Measurements from ENCODE around the gene NXPH3.

NXPH3 gene

DNA sequence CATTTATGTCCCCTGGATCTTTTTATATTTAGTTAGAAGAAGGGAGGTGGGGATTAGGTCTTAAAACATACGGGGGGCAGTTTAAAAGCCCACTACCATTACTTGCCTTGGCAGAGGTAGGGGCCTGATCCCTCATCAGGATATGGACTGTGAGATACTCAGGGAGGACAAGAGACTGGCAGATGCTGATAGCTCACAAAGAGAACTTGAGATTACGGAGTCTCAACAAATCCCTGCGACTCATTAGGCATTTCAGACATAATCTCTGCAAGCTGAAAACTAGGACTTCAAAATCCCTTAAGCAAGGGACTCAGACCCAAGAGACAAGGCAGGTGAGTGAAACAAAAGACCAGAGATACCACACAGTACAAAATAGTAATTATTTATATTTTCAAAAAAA lies 23.2 kb downstream of the NXPH3 start:
- Histone ChIP-seq H3K9me2 (replicated peaks; ENCODE audit: insufficient read depth, low read length) (no peaks in the 10 kb centered on the region), H3K36me3 (replicated peaks; ENCODE audit: insufficient read depth, low read length) (0 out of 2 replicates have a peak, but pooled peaks cover 4% of the 10 kb centered on the region), H3K4me2 (ENCODE audit: low read depth, low read length) (no peak overlapping the region), H3K79me2 (ENCODE audit: low read length) (no peaks in the 10 kb centered on the region), H3K9ac (ENCODE audit: low read length) (no peak overlapping the region), H3K27ac (ENCODE audit: low read length) (no peak overlapping the region), H4K20me1 (ENCODE audit: insufficient read depth, low read length) (no peaks in the 10 kb centered on the region), H3K9me3 (replicated peaks; ENCODE audit: insufficient read depth, low read length) (no peaks in the 10 kb centered on the region), H3K27me3 (replicated peaks; ENCODE audit: insufficient read depth, low read length) (no peaks in the 10 kb centered on the region), H3K4me3 (ENCODE audit: low read length) (no peak overlapping the region), H3F3A (ENCODE audit: insufficient read depth, low read length) (no peaks in the 10 kb centered on the region), H3K4me1 (ENCODE audit: low read length) (no peaks in the 10 kb centered on the region), H2AFZ (ENCODE audit: low read length) (no peak overlapping the region)
- TF ChIP-seq EZH2 (optimal IDR thresholded peaks at IDR 0.05; ENCODE audit: low read depth, low read length) (no peak), EZH2phosphoT487 (IDR thresholded peaks at IDR 0.05; ENCODE audit: low read length) (no peak)
- TF ChIP-seq, protein P1, sequence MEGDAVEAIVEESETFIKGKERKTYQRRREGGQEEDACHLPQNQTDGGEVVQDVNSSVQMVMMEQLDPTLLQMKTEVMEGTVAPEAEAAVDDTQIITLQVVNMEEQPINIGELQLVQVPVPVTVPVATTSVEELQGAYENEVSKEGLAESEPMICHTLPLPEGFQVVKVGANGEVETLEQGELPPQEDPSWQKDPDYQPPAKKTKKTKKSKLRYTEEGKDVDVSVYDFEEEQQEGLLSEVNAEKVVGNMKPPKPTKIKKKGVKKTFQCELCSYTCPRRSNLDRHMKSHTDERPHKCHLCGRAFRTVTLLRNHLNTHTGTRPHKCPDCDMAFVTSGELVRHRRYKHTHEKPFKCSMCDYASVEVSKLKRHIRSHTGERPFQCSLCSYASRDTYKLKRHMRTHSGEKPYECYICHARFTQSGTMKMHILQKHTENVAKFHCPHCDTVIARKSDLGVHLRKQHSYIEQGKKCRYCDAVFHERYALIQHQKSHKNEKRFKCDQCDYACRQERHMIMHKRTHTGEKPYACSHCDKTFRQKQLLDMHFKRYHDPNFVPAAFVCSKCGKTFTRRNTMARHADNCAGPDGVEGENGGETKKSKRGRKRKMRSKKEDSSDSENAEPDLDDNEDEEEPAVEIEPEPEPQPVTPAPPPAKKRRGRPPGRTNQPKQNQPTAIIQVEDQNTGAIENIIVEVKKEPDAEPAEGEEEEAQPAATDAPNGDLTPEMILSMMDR (IDR thresholded peaks at IDR 0.05; ENCODE audit: low read length), result no peak
- DNase-seq, result no peak

DNA sequence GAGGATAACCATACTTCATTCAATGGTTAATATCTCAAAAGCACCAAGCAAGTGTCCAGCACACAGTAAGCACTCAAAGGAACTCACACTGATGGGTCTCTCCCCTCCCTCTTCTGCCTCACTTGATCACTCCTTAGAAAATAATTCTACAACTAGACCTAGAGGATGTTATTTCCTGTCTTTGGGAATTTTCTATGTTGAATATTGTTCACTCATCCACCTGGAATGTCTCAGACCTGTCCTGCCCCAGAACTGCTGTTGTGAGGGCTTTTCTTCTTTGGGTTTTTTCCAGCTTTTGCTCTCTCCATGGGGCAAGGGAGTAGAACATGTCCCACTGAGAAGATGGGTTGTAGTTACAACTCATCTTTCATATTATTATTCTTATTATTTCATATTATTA lies 25.3 kb downstream of the NXPH3 start:
- Histone ChIP-seq H3K4me3 (ENCODE audit: low read length) (no peak overlapping the region), H2AFZ (ENCODE audit: low read length) (no peak overlapping the region), H3K9me2 (replicated peaks; ENCODE audit: insufficient read depth, low read length) (no peaks in the 10 kb centered on the region), H3K9me3 (replicated peaks; ENCODE audit: insufficient read depth, low read length) (no peaks in the 10 kb centered on the region), H3K79me2 (ENCODE audit: low read length) (no peaks in the 10 kb centered on the region), H3K4me1 (ENCODE audit: low read length) (no peaks in the 10 kb centered on the region), H3F3A (ENCODE audit: insufficient read depth, low read length) (no peaks in the 10 kb centered on the region), H3K27ac (ENCODE audit: low read length) (no peak overlapping the region), H3K9ac (ENCODE audit: low read length) (no peak overlapping the region), H3K4me2 (ENCODE audit: low read depth, low read length) (no peak overlapping the region), H3K36me3 (replicated peaks; ENCODE audit: insufficient read depth, low read length) (0 out of 2 replicates have a peak, but pooled peaks cover 4% of the 10 kb centered on the region), H3K27me3 (replicated peaks; ENCODE audit: insufficient read depth, low read length) (no peaks in the 10 kb centered on the region), H4K20me1 (ENCODE audit: insufficient read depth, low read length) (no peaks in the 10 kb centered on the region)
- TF ChIP-seq EZH2phosphoT487 (IDR thresholded peaks at IDR 0.05; ENCODE audit: low read length) (no peak), EZH2 (optimal IDR thresholded peaks at IDR 0.05; ENCODE audit: low read depth, low read length) (no peak)
- TF ChIP-seq, protein P1 (IDR thresholded peaks at IDR 0.05; ENCODE audit: low read length), result no peak
- DNase-seq, result no peak

DNA sequence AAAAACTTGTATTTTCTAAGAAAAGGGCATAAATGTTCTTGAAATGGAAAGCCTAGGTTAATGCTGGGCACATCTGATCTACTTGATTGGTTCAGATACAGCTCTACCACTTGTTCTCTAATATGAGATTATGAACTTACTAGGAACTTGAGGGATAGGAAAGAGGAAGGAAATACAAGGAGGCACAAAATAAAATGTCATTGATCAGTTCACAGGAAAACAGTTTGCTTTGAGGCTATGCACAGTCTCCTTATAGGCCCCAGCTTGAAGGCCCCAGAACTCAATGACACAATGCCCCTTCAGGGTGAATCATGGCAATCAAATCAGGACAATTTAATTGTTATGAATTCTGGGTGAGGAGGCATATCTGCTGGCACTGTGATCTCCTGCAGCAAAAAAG lies 27.1 kb downstream of the NXPH3 start:
- Histone ChIP-seq H3K4me3 (ENCODE audit: low read length) (no peak overlapping the region), H3K9me2 (replicated peaks; ENCODE audit: insufficient read depth, low read length) (no peaks in the 10 kb centered on the region), H3K9me3 (replicated peaks; ENCODE audit: insufficient read depth, low read length) (no peaks in the 10 kb centered on the region), H3K79me2 (ENCODE audit: low read length) (no peaks in the 10 kb centered on the region), H2AFZ (ENCODE audit: low read length) (no peak overlapping the region), H4K20me1 (ENCODE audit: insufficient read depth, low read length) (no peaks in the 10 kb centered on the region), H3K4me1 (ENCODE audit: low read length) (no peaks in the 10 kb centered on the region), H3F3A (ENCODE audit: insufficient read depth, low read length) (no peaks in the 10 kb centered on the region), H3K4me2 (ENCODE audit: low read depth, low read length) (no peak overlapping the region), H3K9ac (ENCODE audit: low read length) (no peak overlapping the region), H3K27ac (ENCODE audit: low read length) (no peak overlapping the region), H3K36me3 (replicated peaks; ENCODE audit: insufficient read depth, low read length) (0 out of 2 replicates have a peak, but pooled peaks cover 7% of the 10 kb centered on the region), H3K27me3 (replicated peaks; ENCODE audit: insufficient read depth, low read length) (no peaks in the 10 kb centered on the region)
- DNase-seq, result no peak
- TF ChIP-seq EZH2 (optimal IDR thresholded peaks at IDR 0.05; ENCODE audit: low read depth, low read length) (no peak), EZH2phosphoT487 (IDR thresholded peaks at IDR 0.05; ENCODE audit: low read length) (no peak)
- TF ChIP-seq, protein P1 (IDR thresholded peaks at IDR 0.05; ENCODE audit: low read length), result no peak
